ENCODE measurements around the gene LBHD2. TPM values are rescaled to one million over a fixed set of nuclear protein-coding genes. Genes with fewer than 3 reads are reported as not detected.

The LBHD2 gene
- total and polyA plus RNA-seq, 7 donors: 0.17 TPM; not detected in 6

DNA sequence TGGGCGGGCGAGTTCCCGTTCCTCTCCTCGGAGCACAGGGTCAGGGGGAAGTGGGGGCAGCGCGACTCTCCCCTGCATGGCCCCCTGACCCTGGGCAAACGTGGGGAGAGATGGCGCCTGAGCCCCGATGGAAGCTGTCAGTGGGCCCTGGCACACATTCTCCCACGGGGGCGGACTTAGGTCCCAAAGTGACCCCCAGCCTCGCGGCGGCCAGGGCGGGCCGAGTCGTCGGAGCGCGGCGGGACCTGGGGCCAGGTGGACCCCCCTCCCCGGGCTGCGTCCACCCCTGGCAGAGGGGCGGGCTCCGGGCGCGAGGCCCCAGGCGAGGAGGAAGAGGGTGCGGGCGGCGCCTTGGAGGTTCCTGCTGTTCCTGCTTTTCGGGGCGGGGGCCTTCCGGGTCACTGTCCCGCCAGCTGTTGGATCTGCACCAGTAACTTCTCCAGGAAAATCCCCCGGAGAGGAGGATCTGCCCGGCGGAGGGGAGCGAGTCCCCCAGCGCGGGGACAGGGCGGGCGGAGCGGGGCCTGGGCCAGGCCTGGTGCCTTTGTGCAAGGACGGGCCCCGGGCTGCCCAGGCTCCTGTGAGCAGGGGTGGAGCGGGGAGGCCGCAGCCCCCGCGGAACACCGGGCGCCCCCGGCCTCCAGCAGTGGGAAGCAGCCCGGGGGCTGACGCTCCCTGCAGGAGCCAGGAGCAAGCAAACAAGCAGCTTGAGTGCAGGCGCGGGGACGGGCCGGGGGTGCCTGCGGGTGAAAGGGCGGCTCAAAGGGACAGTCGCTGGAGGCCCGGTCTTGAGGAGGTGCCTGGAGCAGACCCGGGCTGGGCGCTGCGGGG lies 54.5 kb downstream of the LBHD2 start:
- no peaks in the 10 kb centered on the region for H3K9me3 ChIP-seq
- H3K27ac ChIP-seq: peak overlapping the region; percentile 7 to 72 (median 44)
- H3K4me3 ChIP-seq: peak overlapping the region in 3 of 4 donors; percentile 21 to 31 (median 26)
- intact Hi-C loops (cut with DNase I): no loop called here
- peaks cover 0 to 48% (median 34%) of the 10 kb centered on the region in 4 donors for H3K4me1 ChIP-seq
- no peak for DNase-seq
- peaks cover 0 to 10% (median 0%) of the 10 kb centered on the region in 3 donors for H3K27me3 ChIP-seq
- 35 to 42% methylated on average over 66 of the region's 66 CpGs for WGBS, 2 donors
- TF ChIP-seq POLR2AphosphoS5 (IDR thresholded peaks at IDR 0.05): no peak
- TF ChIP-seq, protein P1, sequence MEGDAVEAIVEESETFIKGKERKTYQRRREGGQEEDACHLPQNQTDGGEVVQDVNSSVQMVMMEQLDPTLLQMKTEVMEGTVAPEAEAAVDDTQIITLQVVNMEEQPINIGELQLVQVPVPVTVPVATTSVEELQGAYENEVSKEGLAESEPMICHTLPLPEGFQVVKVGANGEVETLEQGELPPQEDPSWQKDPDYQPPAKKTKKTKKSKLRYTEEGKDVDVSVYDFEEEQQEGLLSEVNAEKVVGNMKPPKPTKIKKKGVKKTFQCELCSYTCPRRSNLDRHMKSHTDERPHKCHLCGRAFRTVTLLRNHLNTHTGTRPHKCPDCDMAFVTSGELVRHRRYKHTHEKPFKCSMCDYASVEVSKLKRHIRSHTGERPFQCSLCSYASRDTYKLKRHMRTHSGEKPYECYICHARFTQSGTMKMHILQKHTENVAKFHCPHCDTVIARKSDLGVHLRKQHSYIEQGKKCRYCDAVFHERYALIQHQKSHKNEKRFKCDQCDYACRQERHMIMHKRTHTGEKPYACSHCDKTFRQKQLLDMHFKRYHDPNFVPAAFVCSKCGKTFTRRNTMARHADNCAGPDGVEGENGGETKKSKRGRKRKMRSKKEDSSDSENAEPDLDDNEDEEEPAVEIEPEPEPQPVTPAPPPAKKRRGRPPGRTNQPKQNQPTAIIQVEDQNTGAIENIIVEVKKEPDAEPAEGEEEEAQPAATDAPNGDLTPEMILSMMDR (IDR thresholded peaks at IDR 0.05): no peak
- no peak for TF ChIP-seq EP300 (IDR thresholded peaks at IDR 0.05)
- no peak for TF ChIP-seq POLR2A (IDR thresholded peaks at IDR 0.05)
- peaks cover 0 to 26% (median 0%) of the 10 kb centered on the region in 4 donors for H3K36me3 ChIP-seq

DNA sequence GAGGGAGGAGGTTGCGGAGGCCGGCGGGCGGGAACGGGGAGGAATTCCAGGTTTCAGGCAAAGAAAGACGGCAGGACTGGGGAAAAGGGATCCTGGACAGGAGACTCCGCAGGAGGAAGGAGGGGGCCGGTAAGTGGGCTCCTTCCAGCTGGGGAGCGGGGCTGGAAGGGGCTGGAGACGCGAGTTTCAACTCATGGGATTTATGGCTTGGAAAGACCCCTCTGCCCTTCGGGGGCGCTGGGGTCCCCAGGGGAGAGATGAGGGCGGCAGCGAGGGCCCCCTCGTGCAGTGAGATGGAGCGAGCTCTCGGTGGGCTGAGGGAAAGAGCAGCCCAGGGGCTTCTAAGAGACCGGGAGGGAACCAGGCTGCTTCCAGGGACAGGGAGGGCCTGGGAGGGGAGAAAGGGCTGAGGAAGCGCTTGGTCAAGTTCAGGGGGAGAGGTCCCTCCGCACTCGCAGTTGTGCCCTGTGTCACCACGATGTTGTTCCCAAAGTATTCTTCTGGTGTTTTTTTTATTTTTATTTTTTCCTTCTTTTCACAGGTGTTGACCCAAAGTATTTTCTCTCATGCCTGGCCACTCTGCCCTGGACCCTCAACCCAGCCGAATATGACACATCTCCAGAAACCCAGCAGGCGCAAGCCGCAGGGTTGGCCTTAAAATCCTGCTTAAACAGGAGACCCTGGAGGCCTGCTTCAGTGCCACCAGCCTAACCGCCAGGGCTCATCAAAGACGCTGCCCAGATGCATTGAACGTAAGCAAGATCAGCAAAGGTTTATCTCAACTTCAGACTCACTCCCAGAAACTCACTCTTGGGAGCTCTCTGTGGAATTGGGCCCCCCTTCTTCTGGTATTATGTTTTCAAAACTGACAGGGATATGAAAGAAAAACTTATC lies 55.4 kb downstream of the LBHD2 start:
- intact Hi-C loops (cut with DNase I): no loop called here

More for the DNA sequence above, 55.4 kb downstream of the LBHD2 start:
- no peak for DNase-seq
- peaks cover 0 to 10% (median 0%) of the 10 kb centered on the region in 3 donors for H3K27me3 ChIP-seq
- 58 to 70% methylated on average over 29 of the region's 29 CpGs for WGBS, 2 donors
- peak overlapping the region in 3 of 4 donors; percentile 7 to 72 (median 58) for H3K27ac ChIP-seq
- no peaks in the 10 kb centered on the region for H3K9me3 ChIP-seq
- TF ChIP-seq POLR2AphosphoS5 (IDR thresholded peaks at IDR 0.05) (peak in 2 of 4 donors; percentile 19 to 44), POLR2A (IDR thresholded peaks at IDR 0.05) (no peak)
- peaks cover 0 to 48% (median 34%) of the 10 kb centered on the region in 4 donors for H3K4me1 ChIP-seq
- peak overlapping the region in 3 of 4 donors; percentile 21 to 31 (median 26) for H3K4me3 ChIP-seq
- H3K36me3 ChIP-seq: peaks cover 0 to 17% (median 0%) of the 10 kb centered on the region in 4 donors

Other genes with a start within 250 kb of the LBHD2 start
- gene AMN, start 161.5 kb upstream of the LBHD2 start, total RNA-seq: not detected
- gene AMN, start 161.5 kb upstream of the LBHD2 start, polyA plus RNA-seq: 10 to 100 TPM; 42.0 to 78.1 (median 43.0) TPM
- gene CDC42BPB, start 26.7 kb upstream of the LBHD2 start, total RNA-seq: 10 to 100 TPM; 58.5 to 82.3 (median 61.6) TPM
- 10 to 100 TPM; 18.0 to 51.5 (median 24.0) TPM for gene CDC42BPB, start 26.7 kb upstream of the LBHD2 start, polyA plus RNA-seq
- gene EXOC3L4, start 10.5 kb downstream of the LBHD2 start, total RNA-seq: 1 to 10 TPM in 2 of 4 donors, under 1 TPM in 2; 0.36 to 1.8 (median 0.90) TPM
- 10 to 100 TPM in 1 of 3 donors, 1 to 10 TPM in 2; 3.0 to 23.8 (median 6.0) TPM for gene EXOC3L4, start 10.5 kb downstream of the LBHD2 start, polyA plus RNA-seq
- gene TNFAIP2, start 39.3 kb downstream of the LBHD2 start, total RNA-seq: 10 to 100 TPM; 21.2 to 59.1 (median 36.6) TPM
- 10 to 100 TPM; 11.8 to 68.0 (median 28.8) TPM for gene TNFAIP2, start 39.3 kb downstream of the LBHD2 start, polyA plus RNA-seq